ENCODE measurements around the gene PKM.

PKM gene

GRCh38 chr15:72170691-72171090, 60.3 kb downstream of the PKM start:
- no peaks in the 10 kb centered on the region for H3K9me3 ChIP-seq (ENCODE audit: control insufficient read depth, low read length)
- H3K4me3 ChIP-seq (ENCODE audit: low read length), result no peak overlapping the region
- no peak overlapping the region for H3K9ac ChIP-seq (ENCODE audit: low read length)
- H3K36me3 ChIP-seq (ENCODE audit: control insufficient read depth, insufficient read depth, low read length), result no peaks in the 10 kb centered on the region
- peaks cover 23% of the 10 kb centered on the region for H3K4me1 ChIP-seq (ENCODE audit: control insufficient read depth, insufficient read depth, low read length)
- H3K27me3 ChIP-seq (ENCODE audit: control insufficient read depth, insufficient read depth, low read length), result peaks cover 13% of the 10 kb centered on the region

- no peaks in the 10 kb centered on the region for H3K9me3 ChIP-seq (ENCODE audit: control insufficient read depth, low read length)
- no peak overlapping the region for H3K9ac ChIP-seq (ENCODE audit: low read length)
- H3K4me1 ChIP-seq (ENCODE audit: control insufficient read depth, insufficient read depth, low read length), result peaks cover 23% of the 10 kb centered on the region
- H3K27me3 ChIP-seq (ENCODE audit: control insufficient read depth, insufficient read depth, low read length), result peaks cover 13% of the 10 kb centered on the region
- no peaks in the 10 kb centered on the region for H3K36me3 ChIP-seq (ENCODE audit: control insufficient read depth, insufficient read depth, low read length)
- H3K4me3 ChIP-seq (ENCODE audit: low read length), result peak overlapping the region; percentile 2
Observed at GRCh38 chr15:72169921-72170611, 60.9 kb downstream of the PKM start.

- Histone ChIP-seq H3K9me3 (ENCODE audit: control insufficient read depth, low read length) (no peaks in the 10 kb centered on the region), H3K27me3 (ENCODE audit: control insufficient read depth, insufficient read depth, low read length) (peaks cover 8% of the 10 kb centered on the region), H3K4me1 (ENCODE audit: control insufficient read depth, insufficient read depth, low read length) (peaks cover 23% of the 10 kb centered on the region), H3K9ac (ENCODE audit: low read length) (no peak overlapping the region), H3K36me3 (ENCODE audit: control insufficient read depth, insufficient read depth, low read length) (no peaks in the 10 kb centered on the region), H3K4me3 (ENCODE audit: low read length) (peak overlapping the region; percentile 2)
Observed at GRCh38 chr15:72169236-72169920, 61.6 kb downstream of the PKM start.

GRCh38 chr15:72168808-72169190, 62.2 kb downstream of the PKM start:
- H3K9me3 ChIP-seq (ENCODE audit: control insufficient read depth, low read length), result no peaks in the 10 kb centered on the region
- no peak overlapping the region for H3K9ac ChIP-seq (ENCODE audit: low read length)
- no peak overlapping the region for H3K4me3 ChIP-seq (ENCODE audit: low read length)
- peaks cover 5% of the 10 kb centered on the region for H3K27me3 ChIP-seq (ENCODE audit: control insufficient read depth, insufficient read depth, low read length)
- peaks cover 23% of the 10 kb centered on the region for H3K4me1 ChIP-seq (ENCODE audit: control insufficient read depth, insufficient read depth, low read length)
- H3K36me3 ChIP-seq (ENCODE audit: control insufficient read depth, insufficient read depth, low read length), result no peaks in the 10 kb centered on the region

- Histone ChIP-seq H3K4me1 (ENCODE audit: control insufficient read depth, insufficient read depth, low read length) (peaks cover 23% of the 10 kb centered on the region), H3K4me3 (ENCODE audit: low read length) (no peak overlapping the region), H3K9ac (ENCODE audit: low read length) (no peak overlapping the region), H3K36me3 (ENCODE audit: control insufficient read depth, insufficient read depth, low read length) (no peaks in the 10 kb centered on the region), H3K9me3 (ENCODE audit: control insufficient read depth, low read length) (no peaks in the 10 kb centered on the region), H3K27me3 (ENCODE audit: control insufficient read depth, insufficient read depth, low read length) (peaks cover 5% of the 10 kb centered on the region)
Observed at GRCh38 chr15:72168131-72168807, 62.7 kb downstream of the PKM start.

GRCh38 chr15:72167445-72167844, 63.5 kb downstream of the PKM start:
- no peaks in the 10 kb centered on the region for H3K9me3 ChIP-seq (ENCODE audit: control insufficient read depth, low read length)
- peaks cover 23% of the 10 kb centered on the region for H3K4me1 ChIP-seq (ENCODE audit: control insufficient read depth, insufficient read depth, low read length)
- H3K4me3 ChIP-seq (ENCODE audit: low read length), result no peak overlapping the region
- H3K9ac ChIP-seq (ENCODE audit: low read length), result no peak overlapping the region
- no peaks in the 10 kb centered on the region for H3K36me3 ChIP-seq (ENCODE audit: control insufficient read depth, insufficient read depth, low read length)
- H3K27me3 ChIP-seq (ENCODE audit: control insufficient read depth, insufficient read depth, low read length), result peaks cover 5% of the 10 kb centered on the region

GRCh38 chr15:72166716-72167417, 64.1 kb downstream of the PKM start:
- Histone ChIP-seq H3K27me3 (ENCODE audit: control insufficient read depth, insufficient read depth, low read length) (peaks cover 5% of the 10 kb centered on the region), H3K9me3 (ENCODE audit: control insufficient read depth, low read length) (no peaks in the 10 kb centered on the region), H3K36me3 (ENCODE audit: control insufficient read depth, insufficient read depth, low read length) (no peaks in the 10 kb centered on the region), H3K9ac (ENCODE audit: low read length) (no peak overlapping the region), H3K4me1 (ENCODE audit: control insufficient read depth, insufficient read depth, low read length) (peaks cover 23% of the 10 kb centered on the region), H3K4me3 (ENCODE audit: low read length) (no peak overlapping the region)

GRCh38 chr15:72163719-72164118, 67.3 kb downstream of the PKM start:
- no peaks in the 10 kb centered on the region for H3K36me3 ChIP-seq (ENCODE audit: control insufficient read depth, insufficient read depth, low read length)
- H3K27me3 ChIP-seq (ENCODE audit: control insufficient read depth, insufficient read depth, low read length), result no peaks in the 10 kb centered on the region
- H3K4me1 ChIP-seq (ENCODE audit: control insufficient read depth, insufficient read depth, low read length), result peaks cover 2% of the 10 kb centered on the region
- no peaks in the 10 kb centered on the region for H3K9me3 ChIP-seq (ENCODE audit: control insufficient read depth, low read length)
- no peak overlapping the region for H3K4me3 ChIP-seq (ENCODE audit: low read length)
- H3K9ac ChIP-seq (ENCODE audit: low read length), result no peak overlapping the region

- Histone ChIP-seq H3K9ac (ENCODE audit: low read length) (no peak overlapping the region), H3K36me3 (ENCODE audit: control insufficient read depth, insufficient read depth, low read length) (no peaks in the 10 kb centered on the region), H3K9me3 (ENCODE audit: control insufficient read depth, low read length) (no peaks in the 10 kb centered on the region), H3K4me3 (ENCODE audit: low read length) (no peak overlapping the region), H3K27me3 (ENCODE audit: control insufficient read depth, insufficient read depth, low read length) (no peaks in the 10 kb centered on the region), H3K4me1 (ENCODE audit: control insufficient read depth, insufficient read depth, low read length) (no peaks in the 10 kb centered on the region)
Observed at GRCh38 chr15:72162569-72162968, 68.4 kb downstream of the PKM start.

GRCh38 chr15:72161361-72162132, 69.4 kb downstream of the PKM start:
- H3K27me3 ChIP-seq (ENCODE audit: control insufficient read depth, insufficient read depth, low read length), result no peaks in the 10 kb centered on the region
- H3K9ac ChIP-seq (ENCODE audit: low read length), result no peak overlapping the region
- no peak overlapping the region for H3K4me3 ChIP-seq (ENCODE audit: low read length)
- no peaks in the 10 kb centered on the region for H3K36me3 ChIP-seq (ENCODE audit: control insufficient read depth, insufficient read depth, low read length)
- H3K4me1 ChIP-seq (ENCODE audit: control insufficient read depth, insufficient read depth, low read length), result no peaks in the 10 kb centered on the region
- H3K9me3 ChIP-seq (ENCODE audit: control insufficient read depth, low read length), result no peaks in the 10 kb centered on the region

- H3K9me3 ChIP-seq (ENCODE audit: control insufficient read depth, low read length), result no peaks in the 10 kb centered on the region
- no peaks in the 10 kb centered on the region for H3K27me3 ChIP-seq (ENCODE audit: control insufficient read depth, insufficient read depth, low read length)
- no peak overlapping the region for H3K9ac ChIP-seq (ENCODE audit: low read length)
- no peaks in the 10 kb centered on the region for H3K36me3 ChIP-seq (ENCODE audit: control insufficient read depth, insufficient read depth, low read length)
- no peaks in the 10 kb centered on the region for H3K4me1 ChIP-seq (ENCODE audit: control insufficient read depth, insufficient read depth, low read length)
- no peak overlapping the region for H3K4me3 ChIP-seq (ENCODE audit: low read length)
Observed at GRCh38 chr15:72160696-72161245, 70.2 kb downstream of the PKM start.

Data from mucosa of stomach (tissue), 1 donor.